A549 (cell line): ENCODE data around the gene SLC27A2. TPM values are rescaled to one million over a fixed set of nuclear protein-coding genes. Genes with fewer than 3 reads are reported as not detected.

Source experiments
- ATAC-seq, 2 experiments: fragments of 200-7000 bp in 1 of 2; fragments of >200 bp in 1 of 2; cut with Nextera tagmentation in 1 of 2; cut with Tn5 transposase in 1 of 2; 3 replicates each; pipeline versions ENCODE4 v1.8.0 to v1.9.1; 2018 to 2020; ENCODE audit warnings: mild to moderate bottlenecking in 1 of 2, moderate library complexity in 1 of 2
- CTCF ChIA-PET: fragments of 300-600 bp; sonication (Branson Sonifier 250); formaldehyde crosslinking; extraction: SDS; loops from one replicate; lab custom pipeline; 2021; ENCODE audit warnings: antibody characterized with exemption, inconsistent platforms; lab: Yijun Ruan, JAX
- POLR2A ChIA-PET: fragments of 350-600 bp; formaldehyde crosslinking; extraction: SDS; loops from one replicate; lab custom pipeline; 2021; ENCODE audit warnings: antibody characterized with exemption, inconsistent platforms; lab: Yijun Ruan, JAX
- DNase-seq, 2 experiments: peaks; one replicate each; pipeline versions ENCODE4 v3.0.0 to v3.0.0-alpha.2; 2011 to 2016; ENCODE audit warnings: low read depth in 1 of 2, low spot score in 1 of 2
- FAIRE-seq: peaks from 2 replicates; lab custom pipeline; 2011; peaks lifted over from hg19 to GRCh38; lab: Jason Lieb, UNC
- H3K27ac ChIP-seq, 2 experiments: fragments of >200 bp; sonication (Bioruptor Twin); formaldehyde crosslinking; 3 replicates each; pipeline ENCODE4 v1.5.1; 2016 to 2017
- H3K4me1 ChIP-seq: fragments of >200 bp; sonication (Bioruptor Twin); formaldehyde crosslinking; 3 replicates; pipeline ENCODE4 v1.6.1; 2016
- H3K4me2 ChIP-seq: fragments of >200 bp; sonication (Bioruptor Twin); formaldehyde crosslinking; 3 replicates; pipeline ENCODE4 v1.6.1; 2016
- H3K4me3 ChIP-seq: fragments of >200 bp; sonication (Bioruptor Twin); formaldehyde crosslinking; 3 replicates; pipeline ENCODE4 v1.5.1; 2016
- H3K9me3 ChIP-seq: fragments of >200 bp; sonication (Bioruptor Twin); formaldehyde crosslinking; 3 replicates; pipeline ENCODE4 v1.6.1; 2016
- ATOH8 ChIP-seq: fragments of 250-450 bp; sonication (Bioruptor Pico); IDR thresholded peaks from 2 replicates; pipeline ENCODE4 v1.5.0; 2020; ENCODE audit warnings: low read depth, mild to moderate bottlenecking, moderate library complexity
- BCL3 ChIP-seq: fragments of >200 bp; sonication (Bioruptor Twin); formaldehyde crosslinking; IDR thresholded peaks from 3 replicates; pipeline ENCODE4 v1.6.1; 2016
- CEBPB ChIP-seq, 2 experiments: fragments of >200 bp in 1 of 2; sonication (Bioruptor Twin) in 1 of 2; formaldehyde crosslinking in 1 of 2; IDR thresholded peaks; 2 replicates each; pipeline ENCODE4 v1.6.1; 2012 to 2016
- CHD2 ChIP-seq: fragments of 150-350 bp; IDR thresholded peaks from 2 replicates; pipeline ENCODE4 v1.6.1; 2014; ENCODE audit warnings: low read length; ENCODE audit not compliant: partially characterized antibody
- EP300 ChIP-seq, 2 experiments: fragments of >200 bp; sonication (Bioruptor Twin); formaldehyde crosslinking; IDR thresholded peaks; 2 replicates in 1 of 2; 3 replicates in 1 of 2; pipeline ENCODE4 v1.6.1; 2016 to 2017
- FOSB ChIP-seq: fragments of 250-450 bp; sonication (Bioruptor Pico); IDR thresholded peaks from 2 replicates; pipeline ENCODE4 v1.5.0; 2020; ENCODE audit warnings: mild to moderate bottlenecking, moderate library complexity
- FOSL2 ChIP-seq, 2 experiments: fragments of 450-650 bp in 1 of 2; fragments of >200 bp in 1 of 2; sonication (Bioruptor Twin) in 1 of 2; formaldehyde crosslinking; IDR thresholded peaks; 2 replicates each; pipeline versions ENCODE4 v1.5.0 to v1.6.1; 2016 to 2020; ENCODE audit warnings: mild to moderate bottlenecking in 1 of 2, moderate library complexity in 1 of 2
- GATA3 ChIP-seq: IDR thresholded peaks from 2 replicates; pipeline ENCODE4 v1.6.1; 2012; ENCODE audit warnings: borderline replicate concordance
- HEYL ChIP-seq: fragments of 250-450 bp; sonication (Bioruptor Pico); IDR thresholded peaks from 2 replicates; pipeline ENCODE4 v1.8.0; 2021; ENCODE audit warnings: mild to moderate bottlenecking, moderate library complexity
- HMGXB4 ChIP-seq: fragments of 250-450 bp; sonication (Bioruptor Pico); IDR thresholded peaks from 2 replicates; pipeline ENCODE4 v1.5.0; 2021; ENCODE audit warnings: mild to moderate bottlenecking, moderate library complexity, borderline replicate concordance
- JUN ChIP-seq, 2 experiments: fragments of >200 bp; sonication (Bioruptor Twin); formaldehyde crosslinking; IDR thresholded peaks; 2 replicates in 1 of 2; 3 replicates in 1 of 2; pipeline ENCODE4 v1.6.1; 2016 to 2017
- JUNB ChIP-seq: fragments of >200 bp; sonication (Bioruptor Twin); formaldehyde crosslinking; IDR thresholded peaks from 2 replicates; pipeline ENCODE4 v1.6.1; 2016
- MAX ChIP-seq: IDR thresholded peaks from 2 replicates; pipeline ENCODE4 v1.6.1; 2012
- MYC ChIP-seq: IDR thresholded peaks from 2 replicates; pipeline ENCODE4 v1.6.1; 2012; ENCODE audit warnings: mild to moderate bottlenecking, inconsistent platforms, low read length, improper control_type of control experiment, borderline replicate concordance
- POLR2AphosphoS2 ChIP-seq: conservative IDR thresholded peaks from 2 replicates; pipeline ENCODE4 v1.6.1; 2012; ENCODE audit warnings: low read length, improper control_type of control experiment, inconsistent platforms
- ZNF302 ChIP-seq: fragments of 250-450 bp; sonication (Bioruptor Pico); IDR thresholded peaks from 2 replicates; pipeline ENCODE4 v1.9.0; 2021; ENCODE audit warnings: inconsistent platforms, mild to moderate bottlenecking, moderate library complexity
- WGBS: methylation state at CpG from one replicate; pipeline ENCODE4 v1.1.6; 2017; ENCODE audit errors: missing lambda C conversion rate; 5-methylcytosine and 5-hydroxymethylcytosine counted together
- polyA plus RNA-seq, 4 experiments: library from polyadenylated mRNA; depleted of rRNA in 3 of 4; stranded (reverse); fragments of >200 nt; fragmentation: RNase III in 1 of 4; extraction: RNeasy Plus Mini Kit Qiagen cat#74134 plus additional on column Dnase treatment in 1 of 4; gene quantifications; 2 replicates in 3 of 4; 3 replicates in 1 of 4; pipeline ENCODE4 v1.2.3, GENCODE V29; 2011 to 2017

The SLC27A2 gene
- polyA plus RNA-seq, 2 of the 4 experiments (the other 2 are of a cell fraction), result 36.0 to 44.1 TPM

GRCh38 chr15:50162969-50163718, 18.9 kb upstream of the SLC27A2 start:
- Histone ChIP-seq H3K4me3 (no peak overlapping the region), H3K9me3 (peaks cover 7% of the 10 kb centered on the region; the same call in 1 of the 3 replicates), H3K4me1 (peaks cover 50% of the 10 kb centered on the region), H3K27ac (peak overlapping the region; percentile 88 to 92), H3K4me2 (peak overlapping the region; percentile 72)
- ATAC-seq (peak in 1 of 2 experiments; percentile 68; a peak in 3 of 6 replicates), FAIRE-seq (peak; percentile 95), DNase-seq (peak in 1 of 2 experiments; percentile 79)
- ChIA-PET POLR2A (no interaction called here), CTCF (interaction anchor here (1.7 to 10.7 kb wide), 4 partner anchors 8 to 152 kb away, joined by 3 to 87 read pairs (median 22); partner anchors contain the start of gene SLC27A2)
- WGBS, result 13% methylated on average over 2 of the region's 2 CpGs
- no peak for TF ChIP-seq CHD2
- TF ChIP-seq CEBPB (IDR thresholded peaks at IDR 0.05), result peak in 1 of 2 experiments; percentile 65; a peak in 2 of 4 replicates
- TF ChIP-seq FOSL2 (IDR thresholded peaks at IDR 0.05), result peak; percentile 39; the same call in 1 of the 2 replicates
- TF ChIP-seq FOSL2 (CRISPR knock-in tag; IDR thresholded peaks at IDR 0.05), result peak; percentile 53
- TF ChIP-seq POLR2AphosphoS2, result no peak
- no peak for TF ChIP-seq MYC
- peak in 1 of 2 experiments; percentile 43; a peak in 1 of 5 replicates for TF ChIP-seq JUN (IDR thresholded peaks at IDR 0.05)
- TF ChIP-seq FOSB (CRISPR knock-in tag), result no peak
- no peak for TF ChIP-seq ZNF302 (CRISPR knock-in tag)
- TF ChIP-seq GATA3, result peak; percentile 95
- TF ChIP-seq ATOH8, result no peak
- TF ChIP-seq MAX, result 0 out of 2 replicates have a peak, but pooled peaks have one; percentile 22
- no peak for TF ChIP-seq HMGXB4
- peak; percentile 36 to 68; a peak in 2 of 5 replicates for TF ChIP-seq EP300 (IDR thresholded peaks at IDR 0.05)
- 0 out of 3 replicates have a peak, but pooled peaks have one; percentile 20 for TF ChIP-seq BCL3
- peak; percentile 62; the same call in 1 of the 2 replicates for TF ChIP-seq JUNB

- peak in 1 of 2 experiments; percentile 12; a peak in 3 of 6 replicates for ATAC-seq
These were observed 18.1 kb upstream of the SLC27A2 start for GRCh38 chr15:50163719-50164410.

More at GRCh38 chr15:50163719-50164410, 18.1 kb upstream of the SLC27A2 start:
- CTCF ChIA-PET, result interaction anchor here (1.3 to 10.7 kb wide), 5 partner anchors 8 to 152 kb away, joined by 3 to 87 read pairs (median 18); partner anchors contain the start of gene SLC27A2
- Histone ChIP-seq H3K9me3 (peaks cover 9% of the 10 kb centered on the region; the same call in 2 of the 3 replicates), H3K4me1 (peaks cover 57% of the 10 kb centered on the region), H3K4me3 (no peak overlapping the region), H3K4me2 (peak overlapping the region; percentile 72), H3K27ac (peak overlapping the region; percentile 88 to 92)
- FAIRE-seq, result no peak
- 0 out of 3 replicates have a peak, but pooled peaks have one; percentile 11 for TF ChIP-seq BCL3
- no peak for TF ChIP-seq HEYL
- TF ChIP-seq MAX, result no peak
- WGBS, result 73% methylated on average over 2 of the region's 2 CpGs
- DNase-seq, result no peak
- POLR2A ChIA-PET, result no interaction called here
